HUES64 (cell line): Measurements from ENCODE around the gene LRRC10B.

Source experiments
- H3K27ac ChIP-seq: 2 replicates; pipeline ENCODE4 v1.7.0; 2013; ENCODE audit warnings: low read depth, low read length, inconsistent platforms
- H3K27me3 ChIP-seq: 2 replicates; pipeline ENCODE4 v1.6.1; 2013; ENCODE audit warnings: mild to moderate bottlenecking, low read length; ENCODE audit not compliant: insufficient read depth
- H3K36me3 ChIP-seq: 2 replicates; pipeline ENCODE4 v1.6.1; 2013; ENCODE audit warnings: mild to moderate bottlenecking, low read length; ENCODE audit not compliant: insufficient read depth
- H3K4me1 ChIP-seq: 2 replicates; pipeline ENCODE4 v1.6.1; 2013; ENCODE audit warnings: mild to moderate bottlenecking, low read length, moderate library complexity; ENCODE audit not compliant: insufficient read depth
- H3K4me3 ChIP-seq: 2 replicates; pipeline ENCODE4 v1.5.1; 2013; ENCODE audit warnings: mild to moderate bottlenecking, low read length, moderate library complexity
- H3K9ac ChIP-seq: 2 replicates; pipeline ENCODE4 v1.6.1; 2013; ENCODE audit warnings: mild to moderate bottlenecking, low read depth, low read length
- H3K9me3 ChIP-seq: 2 replicates; pipeline ENCODE4 v1.6.1; 2013; ENCODE audit warnings: low read depth, low read length; ENCODE audit not compliant: insufficient read depth
- WGBS: fragments of 150-250, 120-280 bp; methylation state at CpG from one replicate; pipeline ENCODE4 v1.1.7; 2013; ENCODE audit warnings: missing lambda C conversion rate; 5-methylcytosine and 5-hydroxymethylcytosine counted together

LRRC10B gene

DNA sequence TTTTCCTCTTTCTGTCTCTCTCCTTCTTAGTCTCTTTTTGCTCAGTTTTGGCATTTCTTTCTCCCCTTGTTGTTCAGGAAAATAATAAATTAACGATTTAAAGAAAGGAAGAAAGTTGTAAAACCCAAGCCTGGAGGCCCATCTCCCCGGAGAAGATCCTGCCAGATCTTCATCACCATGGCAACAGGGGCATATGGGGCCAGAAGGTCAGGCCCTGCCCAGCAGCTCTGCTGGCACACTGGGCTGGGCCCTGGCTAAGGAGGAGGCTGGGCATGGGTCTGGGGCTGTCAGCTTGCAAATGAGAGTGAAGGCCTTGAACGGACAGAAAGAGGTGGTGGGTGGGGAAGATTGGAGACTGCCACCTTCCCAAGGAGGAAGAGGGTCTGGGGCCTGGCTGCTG lies 2.8 kb downstream of the LRRC10B start:
- Histone ChIP-seq H3K4me3 (no peak overlapping the region), H3K4me1 (peaks cover 35% of the 10 kb centered on the region)

DNA sequence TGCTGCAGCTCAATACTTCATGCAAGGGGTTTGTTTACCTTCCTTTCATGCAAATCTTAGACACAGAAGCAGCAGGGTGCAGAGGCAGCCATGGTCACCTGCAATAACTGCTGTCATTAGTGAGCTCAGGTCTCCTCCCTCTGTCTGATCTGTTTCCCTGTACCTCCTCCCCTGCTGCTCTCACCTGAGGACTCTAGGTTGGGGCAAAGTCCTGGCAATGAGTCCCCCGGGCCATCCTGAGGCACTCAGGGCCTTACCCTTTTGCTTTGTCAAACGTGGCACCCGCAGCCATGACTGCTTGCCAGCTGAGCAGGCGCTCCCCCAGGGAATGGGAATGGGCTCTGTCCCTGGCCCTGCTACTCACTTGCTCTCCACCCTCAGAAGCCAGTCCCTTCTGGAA lies 3.9 kb downstream of the LRRC10B start:
- H3K27ac ChIP-seq, result no peak overlapping the region
- H3K9ac ChIP-seq, result no peak overlapping the region
- H3K4me1 ChIP-seq, result peaks cover 33% of the 10 kb centered on the region
- 62% methylated on average over 4 of the region's 4 CpGs for WGBS
- no peaks in the 10 kb centered on the region for H3K36me3 ChIP-seq
- H3K9me3 ChIP-seq, result no peaks in the 10 kb centered on the region
- H3K27me3 ChIP-seq, result peaks cover 39% of the 10 kb centered on the region
- no peak overlapping the region for H3K4me3 ChIP-seq

More for the DNA sequence above, 2.8 kb downstream of the LRRC10B start:
- no peaks in the 10 kb centered on the region for H3K9me3 ChIP-seq
- no peak overlapping the region for H3K27ac ChIP-seq
- peaks cover 49% of the 10 kb centered on the region for H3K27me3 ChIP-seq
- no peaks in the 10 kb centered on the region for H3K36me3 ChIP-seq
- WGBS, result 79% methylated on average over 3 of the region's 3 CpGs
- no peak overlapping the region for H3K9ac ChIP-seq

DNA sequence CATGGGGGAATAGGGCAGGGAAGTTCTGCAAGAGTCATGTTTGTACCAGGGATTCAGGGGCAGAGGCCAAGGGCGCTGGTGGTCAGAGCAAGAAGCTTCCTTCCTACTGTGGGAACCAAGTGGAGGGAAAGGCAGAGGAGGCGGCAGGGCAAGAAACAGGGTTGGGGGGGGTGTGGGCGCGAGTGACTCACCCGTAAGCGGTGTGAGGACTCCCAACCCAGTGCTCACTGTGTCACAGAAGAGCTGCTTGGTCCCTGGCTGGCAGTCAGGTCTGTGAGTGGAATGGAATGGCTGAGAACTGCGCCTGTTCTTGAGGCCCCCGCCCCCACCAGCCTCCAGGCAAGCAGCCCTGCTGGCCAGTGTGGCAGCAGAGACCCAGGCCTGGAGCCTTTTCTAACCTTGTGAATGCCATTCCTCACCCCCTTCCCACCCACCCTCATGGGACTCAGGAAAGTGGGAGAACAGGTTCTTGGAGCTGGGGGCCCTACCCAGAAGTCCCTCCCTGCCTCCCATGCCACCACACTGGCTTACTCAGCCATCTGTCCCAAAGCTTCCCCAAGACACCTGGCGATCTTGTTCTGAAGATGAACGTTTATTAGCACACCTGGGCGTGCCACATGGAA lies 4.7 kb downstream of the LRRC10B start:
- peaks cover 26% of the 10 kb centered on the region for H3K4me1 ChIP-seq
- WGBS, result 86% methylated on average over 11 of the region's 11 CpGs

DNA sequence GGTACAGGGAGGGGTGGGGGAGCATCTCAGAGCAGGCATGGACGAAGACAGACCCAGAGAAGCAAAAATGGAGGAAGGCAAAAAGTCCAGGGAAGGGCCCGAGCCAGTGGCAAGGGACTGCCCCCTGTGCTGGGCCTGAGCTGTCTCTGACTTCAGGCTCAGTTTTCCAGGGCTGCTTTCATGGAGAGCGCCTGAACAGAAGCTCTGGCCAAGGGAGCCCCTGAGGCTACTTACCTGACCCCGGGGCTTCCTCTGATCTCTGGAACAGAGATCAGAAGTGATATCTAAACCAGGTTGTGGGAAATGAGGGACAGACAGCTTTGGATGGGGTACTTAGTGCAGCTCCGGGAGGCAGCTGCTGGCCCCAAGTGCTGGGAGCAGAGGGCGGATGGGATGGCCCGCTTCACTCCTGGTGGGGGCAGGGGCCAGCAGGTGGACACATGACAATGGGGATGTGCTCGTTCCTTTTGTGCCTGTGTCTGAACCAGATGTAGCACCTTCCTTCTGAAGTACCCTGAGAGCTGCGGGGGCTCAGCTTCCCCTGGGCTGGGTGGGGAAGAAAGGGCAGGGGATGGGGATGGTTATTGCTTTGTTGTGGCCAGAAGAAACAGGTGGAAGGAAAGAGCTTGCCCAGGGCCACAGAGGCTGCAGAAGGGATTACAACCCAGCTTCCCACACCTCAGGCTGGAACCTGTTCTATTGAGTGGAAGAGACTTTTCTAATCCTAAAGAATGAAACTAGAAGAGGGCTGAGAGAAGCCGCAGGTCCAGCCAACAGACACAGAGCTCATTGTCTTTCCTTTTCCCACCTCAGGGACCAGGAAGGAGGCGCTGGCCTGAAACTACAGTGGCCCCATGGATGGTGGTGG lies 5.7 kb downstream of the LRRC10B start:
- Histone ChIP-seq H3K9me3 (no peaks in the 10 kb centered on the region), H3K4me1 (peaks cover 26% of the 10 kb centered on the region), H3K27ac (peak overlapping the region; percentile 30; the same call in 1 of the 2 replicates), H3K9ac (no peak overlapping the region; the same call in 1 of the 2 replicates), H3K4me3 (no peak overlapping the region), H3K27me3 (peaks cover 25% of the 10 kb centered on the region), H3K36me3 (no peaks in the 10 kb centered on the region)
- 54% methylated on average over 11 of the region's 11 CpGs for WGBS

More for the DNA sequence above, 4.7 kb downstream of the LRRC10B start:
- no peak overlapping the region for H3K27ac ChIP-seq
- no peaks in the 10 kb centered on the region for H3K9me3 ChIP-seq
- H3K4me3 ChIP-seq, result no peak overlapping the region
- peaks cover 30% of the 10 kb centered on the region for H3K27me3 ChIP-seq
- no peak overlapping the region for H3K9ac ChIP-seq
- H3K36me3 ChIP-seq, result no peaks in the 10 kb centered on the region

DNA sequence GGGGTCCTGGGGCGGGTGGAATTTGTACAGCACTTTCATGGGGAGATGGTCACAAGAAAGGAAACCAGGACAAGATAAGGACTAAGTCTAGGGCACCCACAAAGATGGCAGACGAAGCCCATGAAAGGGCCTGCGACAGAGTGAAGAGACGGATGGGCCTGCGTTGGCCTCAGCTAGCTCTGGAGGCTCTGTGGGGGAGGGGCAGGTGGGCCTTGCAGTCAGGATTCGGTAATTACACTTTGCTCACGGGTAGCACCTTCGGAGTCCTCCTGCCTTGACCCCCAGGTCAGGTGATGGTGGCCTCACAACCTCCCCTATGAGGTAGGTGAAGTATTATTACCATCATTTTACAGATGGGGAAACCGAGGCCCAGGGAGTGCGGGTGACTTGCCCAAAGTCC lies 7.1 kb downstream of the LRRC10B start:
- no peak overlapping the region for H3K27ac ChIP-seq
- no peak overlapping the region for H3K9ac ChIP-seq
- peaks cover 26% of the 10 kb centered on the region for H3K4me1 ChIP-seq
- no peaks in the 10 kb centered on the region for H3K36me3 ChIP-seq
- H3K27me3 ChIP-seq, result peaks cover 11% of the 10 kb centered on the region
- no peaks in the 10 kb centered on the region for H3K9me3 ChIP-seq
- no peak overlapping the region for H3K4me3 ChIP-seq
- 80% methylated on average over 10 of the region's 10 CpGs for WGBS

DNA sequence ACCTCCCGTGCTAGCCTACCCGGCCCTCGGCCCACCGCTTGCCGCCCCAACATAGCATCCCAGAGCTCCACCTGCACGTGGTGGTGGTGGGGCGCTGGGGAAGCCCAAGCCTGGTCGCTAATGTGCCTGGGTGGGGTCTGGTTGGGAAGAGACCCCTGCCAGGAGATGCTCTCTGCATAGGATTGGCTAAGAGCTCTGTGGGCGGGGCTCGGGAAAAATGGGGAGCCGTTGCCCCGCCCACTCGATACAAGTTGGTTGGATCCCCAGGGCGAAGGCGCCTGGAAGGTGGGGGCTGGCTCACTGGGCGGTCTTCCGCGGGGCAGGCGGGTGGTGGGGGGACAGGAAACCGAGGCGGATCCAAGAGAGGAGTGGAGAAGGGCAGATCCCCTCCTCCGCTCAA lies 7.6 kb downstream of the LRRC10B start:
- 78% methylated on average over 20 of the region's 22 CpGs for WGBS
- Histone ChIP-seq H3K27me3 (peaks cover 6% of the 10 kb centered on the region), H3K4me3 (no peak overlapping the region), H3K9me3 (no peaks in the 10 kb centered on the region), H3K9ac (no peak overlapping the region), H3K36me3 (no peaks in the 10 kb centered on the region), H3K4me1 (peaks cover 26% of the 10 kb centered on the region), H3K27ac (no peak overlapping the region)

DNA sequence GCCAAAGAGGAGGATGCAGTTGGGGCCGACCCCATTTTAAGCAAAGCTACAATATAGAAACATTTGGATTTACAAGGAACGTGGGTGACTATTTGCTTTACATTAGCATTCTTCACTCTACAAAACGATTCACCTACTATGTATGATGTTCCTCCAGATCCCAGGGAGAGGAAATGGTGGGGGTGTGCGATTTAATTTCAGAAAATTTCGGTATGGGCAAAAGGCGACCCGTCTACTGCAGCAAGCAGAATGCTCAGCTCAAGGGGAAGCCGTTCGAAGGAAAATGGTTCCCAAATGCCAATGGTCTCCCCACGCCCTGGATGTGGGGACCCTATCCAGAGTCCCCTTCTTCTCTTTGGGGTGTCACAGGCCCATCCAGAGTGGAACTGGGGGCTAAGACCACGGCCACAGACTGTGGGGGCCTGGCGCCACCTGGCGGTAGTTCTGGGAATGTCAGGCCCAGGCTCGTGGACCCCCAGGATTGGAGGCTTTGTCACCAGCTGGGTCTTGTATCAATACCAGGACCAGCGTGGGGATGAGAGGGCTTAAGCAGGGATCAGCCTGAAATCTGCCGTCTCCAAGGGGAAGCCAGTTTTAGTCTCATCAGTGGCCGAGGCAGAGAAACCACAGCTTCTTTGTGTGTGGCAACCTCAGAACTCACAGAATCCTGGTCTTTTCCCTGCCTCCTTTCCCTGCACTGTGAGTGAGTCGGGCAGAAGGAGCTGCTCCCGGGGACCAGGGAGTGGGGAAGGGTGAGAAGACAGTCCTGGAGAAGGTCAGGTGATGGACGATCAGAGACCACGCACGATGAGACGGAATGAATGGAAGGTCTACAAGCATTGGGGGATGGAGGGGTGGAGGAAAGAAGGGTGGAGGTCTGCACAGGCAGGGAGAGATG lies 8.4 kb downstream of the LRRC10B start:
- Histone ChIP-seq H3K36me3 (no peaks in the 10 kb centered on the region), H3K4me1 (peaks cover 26% of the 10 kb centered on the region), H3K9ac (no peak overlapping the region), H3K27ac (no peak overlapping the region), H3K9me3 (no peaks in the 10 kb centered on the region), H3K27me3 (no peaks in the 10 kb centered on the region), H3K4me3 (no peak overlapping the region)
- 53% methylated on average over 22 of the region's 23 CpGs for WGBS

DNA sequence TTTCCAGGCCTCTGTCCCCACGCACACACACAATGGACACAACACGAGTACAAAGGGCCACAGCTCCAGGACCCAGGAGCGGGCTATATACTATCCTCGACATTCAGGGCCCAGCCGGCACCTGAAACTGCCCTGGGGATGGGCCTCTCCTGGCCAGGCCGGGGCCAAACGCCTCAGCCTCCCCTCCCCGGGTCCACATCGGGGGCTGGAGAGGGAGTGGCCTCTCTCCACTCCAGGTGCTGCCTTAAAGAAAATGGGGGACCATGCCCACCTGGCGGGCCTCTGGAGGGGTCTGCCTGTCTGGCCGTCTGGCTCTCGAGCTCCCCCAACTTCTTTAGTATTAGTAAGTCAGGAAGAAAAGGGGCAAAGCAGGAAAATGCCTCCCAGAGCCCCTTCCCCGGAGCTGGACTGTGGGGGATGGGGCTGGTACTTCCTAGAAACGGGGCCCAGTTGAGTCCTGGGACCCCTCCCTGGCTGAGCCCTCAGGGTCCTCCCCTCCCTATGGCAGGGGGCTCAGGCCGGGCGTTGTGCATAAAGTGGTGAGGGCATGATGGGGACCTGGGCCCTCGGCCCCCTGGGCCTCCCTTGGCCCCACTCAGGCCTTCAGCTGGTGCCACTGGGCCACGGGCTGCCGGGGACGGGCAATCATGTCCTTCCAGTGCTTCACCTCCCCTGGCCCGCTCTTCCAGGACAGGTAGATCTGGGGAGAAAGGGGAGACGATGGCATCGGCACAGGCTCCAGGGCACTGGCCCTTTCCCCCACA lies 9.7 kb downstream of the LRRC10B start:
- 86% methylated on average over 23 of the region's 23 CpGs for WGBS
- H3K9me3 ChIP-seq, result no peaks in the 10 kb centered on the region

DNA sequence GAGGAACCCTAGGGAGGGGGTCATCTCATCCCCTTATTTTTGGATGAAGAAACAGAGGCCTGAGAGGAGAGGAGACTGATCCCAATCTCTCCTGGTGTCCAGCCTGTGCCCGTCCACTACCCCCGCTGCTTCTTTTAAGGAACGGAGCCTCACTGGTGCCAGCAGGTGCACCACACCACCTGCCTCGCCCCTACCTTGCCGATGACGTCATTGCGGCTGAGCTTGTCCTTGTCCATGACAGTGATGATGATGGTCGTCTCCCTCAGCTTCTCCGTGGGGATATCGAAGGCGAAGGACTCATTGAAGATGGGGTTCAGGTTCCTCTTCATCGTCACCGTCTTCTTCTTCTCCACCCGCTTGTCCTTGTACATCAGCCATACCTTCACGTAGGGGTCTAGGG lies 14.3 kb downstream of the LRRC10B start:
- Histone ChIP-seq H3K27ac (no peak overlapping the region), H3K4me1 (no peaks in the 10 kb centered on the region), H3K36me3 (no peaks in the 10 kb centered on the region), H3K9me3 (no peaks in the 10 kb centered on the region), H3K9ac (no peak overlapping the region), H3K27me3 (no peaks in the 10 kb centered on the region), H3K4me3 (no peak overlapping the region)
- WGBS, result 92% methylated on average over 13 of the region's 15 CpGs

More for the DNA sequence above, 9.7 kb downstream of the LRRC10B start:
- no peaks in the 10 kb centered on the region for H3K36me3 ChIP-seq
- H3K27me3 ChIP-seq, result no peaks in the 10 kb centered on the region
- no peak overlapping the region for H3K4me3 ChIP-seq
- H3K9ac ChIP-seq, result no peak overlapping the region
- no peak overlapping the region for H3K27ac ChIP-seq
- peaks cover 25% of the 10 kb centered on the region for H3K4me1 ChIP-seq

DNA sequence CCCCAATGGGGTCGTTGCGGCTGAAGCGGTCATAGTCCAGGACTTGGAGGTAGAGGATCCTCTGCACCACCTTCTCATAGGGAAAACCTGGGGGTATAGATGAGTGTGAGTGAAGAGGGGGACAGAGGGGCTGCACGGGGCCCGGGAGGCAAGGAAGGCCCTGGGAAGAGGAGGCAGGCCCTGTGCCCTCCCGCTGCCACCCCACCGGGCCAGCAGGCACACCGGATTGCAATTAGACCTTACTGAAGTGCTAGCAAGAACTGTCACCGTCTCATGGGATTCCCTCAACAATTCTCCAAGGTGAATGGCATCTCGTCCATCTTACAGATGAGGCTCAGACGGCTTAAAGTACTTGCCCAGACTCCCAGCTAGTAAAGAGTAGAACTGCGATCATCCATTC lies 15.9 kb downstream of the LRRC10B start:
- 91% methylated on average over 12 of the region's 12 CpGs for WGBS
- no peak overlapping the region for H3K9ac ChIP-seq
- H3K27ac ChIP-seq, result no peak overlapping the region
- no peaks in the 10 kb centered on the region for H3K9me3 ChIP-seq
- H3K4me3 ChIP-seq, result no peak overlapping the region
- H3K36me3 ChIP-seq, result no peaks in the 10 kb centered on the region
- no peaks in the 10 kb centered on the region for H3K4me1 ChIP-seq
- no peaks in the 10 kb centered on the region for H3K27me3 ChIP-seq
